GM18508 (cell line): ENCODE results near the gene DDRGK1.
"Not testable (repeated sequence)": the region's sequence is repeated elsewhere in the genome, so short reads cannot be mapped to it uniquely, and the experiment has no call there.

Experiments
- ATAC-seq: cut with Tn5 transposase; IDR thresholded peaks from one replicate; pipeline ENCODE4 v1.9.1; 2021; ENCODE audit warnings: moderate number of reproducible peaks; ENCODE audit not compliant: insufficient read depth, unreplicated experiment

The DDRGK1 gene

DNA sequence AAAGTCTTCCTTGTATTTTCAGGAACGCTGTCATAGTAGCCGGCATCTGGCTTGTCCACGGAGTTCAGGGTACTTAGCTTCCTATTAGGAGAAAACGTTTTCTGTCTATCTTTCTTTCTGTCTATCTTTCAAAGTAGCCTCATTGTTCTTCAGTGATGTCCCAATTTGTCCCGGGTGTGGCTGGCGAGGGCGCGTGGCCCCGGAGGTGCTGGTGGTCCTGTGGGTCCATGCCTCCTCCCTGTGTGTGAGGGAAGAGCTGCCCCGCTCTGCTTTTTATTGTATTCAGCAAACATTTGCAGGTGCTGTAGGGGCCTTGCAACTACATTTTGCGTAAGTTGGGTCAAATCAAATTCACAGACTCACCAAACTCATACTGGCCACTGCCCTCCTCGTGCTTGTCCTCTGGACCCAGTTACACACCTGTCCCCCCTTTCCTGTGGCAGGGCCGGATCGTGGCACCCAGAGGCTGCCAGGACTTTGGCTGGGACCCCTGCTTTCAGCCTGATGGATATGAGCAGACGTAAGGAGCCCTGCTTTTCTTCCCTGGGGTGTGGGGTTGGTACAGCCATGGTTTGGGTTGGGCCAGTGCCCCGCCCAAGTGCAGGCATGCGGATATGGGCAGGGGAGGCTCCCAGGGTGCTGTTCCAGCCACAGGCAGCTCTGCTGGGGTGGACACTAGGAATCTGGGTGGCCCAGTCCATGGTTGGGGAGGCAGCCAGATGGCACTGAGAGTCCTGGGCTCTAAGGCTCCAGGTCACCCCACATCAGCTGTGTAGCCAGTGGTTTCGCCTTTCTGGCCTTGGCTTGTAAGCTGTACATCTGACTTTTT is 17.1 kb upstream of the DDRGK1 start:
- no peak for ATAC-seq

- no peak for ATAC-seq
These were observed 14.0 kb upstream of the DDRGK1 start for GRCh38 chr20:3218307-3218988.

DNA sequence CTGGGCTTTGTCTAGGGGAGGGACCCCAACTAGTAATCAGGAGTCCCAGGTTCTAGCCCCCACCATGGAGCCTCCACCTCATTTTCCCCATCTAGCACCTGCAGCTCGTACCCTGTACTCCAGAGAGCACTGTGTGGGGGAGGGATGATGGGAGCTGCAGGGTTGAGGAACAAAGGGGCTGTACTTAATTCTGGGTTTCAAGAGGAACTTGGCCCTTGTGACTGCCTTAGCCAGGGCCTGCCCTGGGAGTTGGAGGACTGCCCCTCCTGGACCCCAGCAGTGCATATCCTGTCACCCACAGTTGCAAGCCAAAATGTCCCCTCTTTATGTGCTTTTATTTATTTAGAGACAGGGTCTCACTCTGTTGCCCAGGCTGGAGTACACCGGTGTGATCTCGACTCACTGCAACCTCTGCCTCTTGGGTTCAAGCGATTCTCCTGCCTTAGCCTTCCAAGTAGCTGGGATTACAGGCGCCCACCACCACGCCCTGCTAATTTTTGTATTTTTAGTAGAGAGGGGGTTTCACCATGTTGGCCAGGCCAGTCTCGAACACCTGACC is 11.0 kb upstream of the DDRGK1 start:
- not testable (repeated sequence) for ATAC-seq

GRCh38 chr20:3213226-3213625 is 8.7 kb upstream of the DDRGK1 start:
- no peak for ATAC-seq

- no peak for ATAC-seq
These were observed 5.9 kb upstream of the DDRGK1 start for GRCh38 chr20:3210346-3210745.

- no peak for ATAC-seq
These were observed 5.5 kb upstream of the DDRGK1 start for GRCh38 chr20:3209946-3210317.

DNA sequence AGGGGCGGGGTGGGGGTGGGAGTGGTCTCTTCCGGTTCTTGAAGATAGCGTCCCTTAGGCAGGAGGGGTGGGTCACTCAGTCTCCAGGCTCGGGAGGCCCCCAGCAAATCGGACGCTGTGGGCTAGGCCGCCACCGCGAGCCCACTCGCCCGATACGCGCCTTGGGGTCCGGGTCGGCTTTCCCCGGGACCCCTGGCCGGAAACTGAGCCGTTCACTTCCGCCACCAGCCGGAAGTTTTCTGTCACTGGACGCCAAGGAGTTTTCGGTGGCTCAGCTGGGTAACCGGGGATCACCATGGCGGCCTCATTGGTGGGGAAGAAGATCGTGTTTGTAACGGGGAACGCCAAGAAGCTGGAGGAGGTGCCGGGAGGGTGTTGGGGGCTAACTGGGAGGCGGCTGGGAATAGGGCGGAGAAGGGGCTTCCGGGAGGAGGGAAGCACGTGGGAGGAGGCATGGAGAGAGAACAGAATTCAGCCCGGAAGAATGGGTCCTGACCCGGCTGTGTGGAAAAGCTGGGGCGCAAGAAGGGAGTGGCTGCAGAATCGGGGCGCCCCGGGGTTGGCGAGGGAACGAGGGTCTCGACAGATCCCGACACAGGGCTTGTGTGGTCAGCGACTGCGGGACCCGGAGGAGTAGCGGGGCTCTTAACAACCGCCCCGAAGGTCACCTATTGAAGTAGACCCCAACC is 4.9 kb upstream of the DDRGK1 start, which contains the start of gene ITPA:
Gene ITPA, plus strand, starts transcription at position 242 of the 689 bp plus-strand sequence. Its CDS starts 54 bp downstream, at position 296.
- ATAC-seq: no peak

DNA sequence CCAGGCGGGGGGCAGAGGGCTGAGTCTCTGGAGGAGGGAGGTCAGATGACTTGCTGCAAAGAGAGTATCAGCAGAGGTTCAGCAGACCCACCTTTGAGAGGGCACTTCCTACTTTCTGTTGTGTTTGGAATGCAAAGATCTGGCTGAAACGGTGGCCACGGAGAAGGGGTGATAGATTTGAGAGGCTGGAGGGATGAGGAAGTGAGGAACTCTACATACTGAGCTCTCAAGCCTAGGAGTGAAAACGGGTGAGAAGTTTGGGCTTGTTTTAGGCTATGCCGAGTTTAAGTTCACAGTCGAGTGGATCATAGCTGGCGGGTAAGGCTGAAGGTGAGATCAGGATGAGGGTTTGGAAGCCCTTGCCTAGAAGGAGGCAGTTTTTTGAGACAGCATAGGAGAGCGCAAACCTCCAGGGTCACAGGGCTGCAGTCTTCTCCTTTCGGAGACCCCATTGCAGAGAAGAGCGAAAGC is 4.3 kb upstream of the DDRGK1 start:
- ATAC-seq: no peak

- ATAC-seq: no peak
These were observed 963 bp downstream of the DDRGK1 start for GRCh38 chr20:3203315-3204123.

DNA sequence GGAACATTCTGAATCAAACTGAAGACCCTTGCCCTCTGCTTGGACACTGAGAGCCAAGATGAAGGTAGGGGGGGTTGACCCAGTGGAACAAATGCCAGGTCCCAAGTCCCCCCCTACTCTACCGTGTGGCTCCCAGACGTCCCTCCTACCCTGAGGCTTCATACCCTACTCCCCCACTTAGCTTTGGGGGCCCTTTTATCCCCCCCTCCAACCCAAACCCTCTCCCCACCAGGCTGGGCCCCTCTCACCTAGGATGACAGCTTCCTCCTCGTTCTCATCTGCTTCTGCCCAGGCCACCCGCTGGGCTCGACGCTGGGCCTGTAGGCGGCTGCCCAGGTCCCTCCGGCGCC is 1.5 kb downstream of the DDRGK1 start:
- no peak for ATAC-seq

DNA sequence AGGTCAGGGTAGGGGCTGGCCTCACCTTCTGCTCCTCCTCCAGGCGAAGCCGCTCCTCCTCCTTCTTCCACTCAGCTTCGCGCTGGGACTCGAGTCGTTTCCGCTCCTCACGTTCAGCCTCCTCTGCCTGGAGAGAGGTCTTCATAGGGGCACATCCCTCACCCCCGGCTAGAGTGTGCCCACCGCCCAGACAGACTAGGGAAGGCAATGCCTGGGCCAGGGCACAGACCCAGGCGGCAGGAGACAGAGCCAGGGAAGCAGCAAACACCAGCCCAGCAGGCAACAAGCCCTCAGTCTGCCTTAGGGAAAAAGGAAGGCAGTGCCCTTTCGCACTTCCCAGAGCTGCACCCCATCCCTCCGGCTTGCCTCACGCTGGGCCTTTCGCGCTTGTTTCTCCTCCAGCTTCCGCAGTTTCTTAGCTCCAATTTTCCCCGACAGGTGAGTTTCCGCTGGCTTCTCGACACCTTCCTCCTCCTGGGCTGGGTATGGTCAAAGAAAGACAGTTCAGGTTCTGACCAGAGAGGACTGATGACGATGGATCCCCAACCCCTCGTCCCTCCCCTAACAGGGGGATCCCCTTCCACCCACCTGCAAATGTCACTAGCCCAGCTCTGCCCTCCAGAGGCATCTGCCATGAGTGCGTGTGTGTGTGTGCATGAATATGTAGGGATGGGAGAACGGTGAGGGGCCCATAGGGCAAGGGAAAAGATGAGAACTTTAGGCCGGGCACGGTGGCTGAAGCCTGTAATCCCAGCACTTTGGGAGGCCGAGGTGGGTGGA is 4.3 kb downstream of the DDRGK1 start:
- ATAC-seq: no peak

DNA sequence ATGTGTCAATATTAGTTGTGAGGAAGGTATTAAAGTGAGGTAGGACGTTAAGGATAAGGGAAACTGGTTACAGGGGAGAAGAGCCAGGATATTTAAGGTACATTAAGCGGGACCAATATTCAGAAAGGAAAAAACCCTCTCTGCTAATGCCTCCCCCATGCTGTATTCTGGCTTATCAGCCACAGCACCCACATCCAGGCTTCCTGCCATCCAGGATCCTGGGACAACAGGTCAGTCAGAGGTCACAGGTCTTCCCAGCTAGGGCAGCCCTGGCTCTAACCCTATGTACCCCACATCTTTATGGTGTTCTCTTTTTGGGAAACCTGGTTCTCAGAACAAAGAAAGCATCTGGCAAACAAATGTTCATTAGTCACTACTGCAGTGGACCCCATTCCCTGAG is 5.3 kb downstream of the DDRGK1 start:
- ATAC-seq: no peak

- ATAC-seq: no peak
These were observed 8.8 kb downstream of the DDRGK1 start for GRCh38 chr20:3195590-3196237.

- no peak for ATAC-seq
These were observed 9.7 kb downstream of the DDRGK1 start for GRCh38 chr20:3194617-3195280.

- no peak for ATAC-seq
These were observed 10.5 kb downstream of the DDRGK1 start for GRCh38 chr20:3193806-3194616.

DNA sequence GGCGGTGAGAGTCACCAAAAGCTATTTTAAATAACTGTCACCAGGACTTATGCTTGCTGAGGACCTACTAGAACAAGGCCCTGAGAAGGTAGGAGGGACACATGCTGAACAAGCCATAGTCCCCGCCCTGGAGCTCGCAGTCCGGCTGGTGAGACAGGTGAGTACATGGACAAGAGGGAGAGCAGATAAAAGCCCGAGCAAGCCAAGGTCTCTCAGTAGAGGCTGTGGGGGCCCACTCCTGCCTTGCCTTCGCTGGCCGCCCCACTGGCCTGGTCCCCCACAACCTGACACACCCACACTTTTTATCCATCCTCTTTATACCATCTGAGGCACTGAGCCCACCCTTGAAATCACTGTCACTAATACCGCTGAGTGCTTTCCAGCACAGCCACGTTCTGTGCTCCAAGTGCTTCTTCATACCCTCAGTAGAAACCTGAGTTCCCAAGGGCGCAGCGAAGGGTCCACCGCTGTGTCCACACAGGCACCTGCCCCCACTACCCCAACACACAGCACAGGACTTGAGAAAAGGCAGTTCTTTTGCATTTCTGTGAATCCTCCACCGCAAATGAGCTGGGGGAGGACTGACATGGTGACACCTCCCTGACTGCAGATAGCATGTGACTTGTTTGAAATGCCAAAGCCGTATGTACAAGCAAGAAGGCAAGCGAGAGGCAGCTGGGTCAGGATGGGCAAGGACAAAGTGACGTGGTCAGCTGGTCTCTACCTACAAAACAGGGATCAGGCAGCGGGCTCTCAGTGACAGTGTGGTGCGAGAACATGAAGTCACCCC is 12.1 kb downstream of the DDRGK1 start:
- no peak for ATAC-seq

- ATAC-seq: no peak
These were observed 13.8 kb downstream of the DDRGK1 start for GRCh38 chr20:3190681-3191111.
